K562 (cell line): ENCODE results near the gene ZDHHC12. TPM values are rescaled to one million over a fixed set of nuclear protein-coding genes. Genes with fewer than 3 reads are reported as not detected.

ENCODE experiments used
- CBFB ChIP-seq: sonication (generic); formaldehyde crosslinking; IDR thresholded peaks from 2 replicates; pipeline ENCODE4 v1.4.0; 2020; ENCODE audit warnings: mild to moderate bottlenecking, missing genetic modification reagents
- FOXK2 ChIP-seq, 2 experiments: fragments of 450-650 bp; IDR thresholded peaks in 1 of 2; conservative IDR thresholded peaks in 1 of 2; 2 replicates each; pipeline ENCODE4 v1.6.1; 2016; ENCODE audit warnings: low read depth in 2 of 2, mild to moderate bottlenecking in 1 of 2
- KLF1 ChIP-seq: fragments of 450-650 bp; IDR thresholded peaks from 2 replicates; pipeline ENCODE4 v1.6.1; 2016; ENCODE audit warnings: missing genetic modification characterization, missing compliant biosample characterization
- MYNN ChIP-seq, 2 experiments: sonication (generic); formaldehyde crosslinking in 1 of 2; IDR thresholded peaks; 2 replicates each; pipeline versions ENCODE4 v1.5.0 to v1.6.1; 2016 to 2020; ENCODE audit warnings: antibody characterized with exemption in 1 of 2, missing genetic modification reagents in 1 of 2
- NBN ChIP-seq: fragments of 450-650 bp; IDR thresholded peaks from 2 replicates; pipeline ENCODE4 v1.6.1; 2016; ENCODE audit warnings: low read depth, mild to moderate bottlenecking
- PHF20 ChIP-seq: fragments of 450-650 bp; IDR thresholded peaks from 2 replicates; pipeline ENCODE4 v1.6.1; 2018; ENCODE audit not compliant: partially characterized antibody
- RCOR1 ChIP-seq, 2 experiments: IDR thresholded peaks; 2 replicates each; pipeline ENCODE4 v1.6.1; 2012; ENCODE audit warnings: low read depth in 2 of 2, low read length in 2 of 2, borderline replicate concordance in 1 of 2, improper control_type of control experiment in 1 of 2
- TAF7 ChIP-seq: fragments of 450-650 bp; IDR thresholded peaks from 2 replicates; pipeline ENCODE4 v1.6.1; 2016; ENCODE audit warnings: missing genetic modification characterization, missing compliant biosample characterization
- TEAD1 ChIP-seq, 2 experiments: fragments of 450-650 bp in 1 of 2; sonication (generic) in 1 of 2; formaldehyde crosslinking; IDR thresholded peaks; 2 replicates each; pipeline versions ENCODE4 v1.4.0 to v1.8.0; 2020 to 2022; ENCODE audit warnings: mild to moderate bottlenecking in 2 of 2, missing genetic modification reagents in 1 of 2
- ZBTB8A ChIP-seq: fragments of 450-650 bp; IDR thresholded peaks from 2 replicates; pipeline ENCODE4 v1.6.1; 2018; ENCODE audit warnings: mild to moderate bottlenecking, moderate library complexity; ENCODE audit not compliant: partially characterized antibody
- ZNF766 ChIP-seq: fragments of 200-800 bp; sonication (Bioruptor generic); conservative IDR thresholded peaks from 2 replicates; pipeline ENCODE4 v1.6.1; 2016; ENCODE audit warnings: missing genetic modification characterization, missing compliant biosample characterization
- ZSCAN32 ChIP-seq: fragments of 450-650 bp; formaldehyde crosslinking; IDR thresholded peaks from 2 replicates; pipeline ENCODE4 v1.4.0; 2020; ENCODE audit warnings: mild to moderate bottlenecking, moderate library complexity
- polyA plus RNA-seq, 8 experiments: library from polyadenylated mRNA; depleted of rRNA in 4 of 8; stranded (reverse) in 5 of 8; unstranded in 3 of 8; fragments of >200 nt; fragmentation: Nextera tagmentation in 2 of 8; fragmentation: Illumina TruSeq in 1 of 8; extraction: Ambion mirVana in 2 of 8; extraction: Trizol in 1 of 8; gene quantifications; 2 replicates each; pipeline versions ENCODE4 v1.2.1 to v1.2.3, GENCODE V29; 2011 to 2014; ENCODE audit warnings: inconsistent platforms in 1 of 8, missing spikeins in 1 of 8
- total RNA-seq, 7 experiments: library from RNA; depleted of rRNA in 6 of 7; stranded (reverse); fragments of >200 nt in 6 of 7; fragmentation: Illumina TruSeq in 2 of 7; extraction: Trizol in 2 of 7; gene quantifications; 2 replicates each; pipeline versions ENCODE4 v1.2.1 to v1.2.3, GENCODE V29; 2011 to 2021; ENCODE audit warnings: low replicate concordance in 1 of 7
- TF ChIP-seq, protein P1 (sequence below): sonication (generic); formaldehyde crosslinking; IDR thresholded peaks from 2 replicates; pipeline ENCODE4 v1.8.0; 2022; ENCODE audit warnings: missing genetic modification reagents, mild to moderate bottlenecking, borderline replicate concordance
- TF ChIP-seq, protein P2 (sequence below), 3 experiments: IDR thresholded peaks in 2 of 3; conservative IDR thresholded peaks in 1 of 3; 2 replicates each; pipeline ENCODE4 v1.5.1; 2011 to 2012; ENCODE audit warnings: low read length in 3 of 3, mild to moderate bottlenecking in 3 of 3, control low read depth in 2 of 3, improper control_type of control experiment in 1 of 3, inconsistent platforms in 1 of 3, low read depth in 1 of 3, mixed read lengths in 1 of 3, moderate library complexity in 1 of 3; ENCODE audit not compliant: insufficient read depth in 2 of 3
- TF ChIP-seq, protein P3 (sequence below): fragments of 250-450 bp; sonication (Bioruptor Pico); IDR thresholded peaks from 2 replicates; pipeline ENCODE4 v1.4.0; 2020
- TF ChIP-seq, protein P4 (sequence below): fragments of 200-800 bp; sonication (Bioruptor generic); IDR thresholded peaks from 2 replicates; pipeline ENCODE4 v1.6.1; 2016; ENCODE audit warnings: missing genetic modification characterization, missing compliant biosample characterization
- TF ChIP-seq, protein P5 (sequence below): fragments of 250-450 bp; sonication (Bioruptor Pico); IDR thresholded peaks from 2 replicates; pipeline ENCODE4 v1.5.1; 2021; ENCODE audit warnings: mild to moderate bottlenecking

ZDHHC12 gene
- total and polyA plus RNA-seq, 9 of the 15 experiments (the other 6 are each of a cell fraction or from before 2014, with no cell fraction given) = 0.21 to 38.0 (median 13.8) TPM

DNA sequence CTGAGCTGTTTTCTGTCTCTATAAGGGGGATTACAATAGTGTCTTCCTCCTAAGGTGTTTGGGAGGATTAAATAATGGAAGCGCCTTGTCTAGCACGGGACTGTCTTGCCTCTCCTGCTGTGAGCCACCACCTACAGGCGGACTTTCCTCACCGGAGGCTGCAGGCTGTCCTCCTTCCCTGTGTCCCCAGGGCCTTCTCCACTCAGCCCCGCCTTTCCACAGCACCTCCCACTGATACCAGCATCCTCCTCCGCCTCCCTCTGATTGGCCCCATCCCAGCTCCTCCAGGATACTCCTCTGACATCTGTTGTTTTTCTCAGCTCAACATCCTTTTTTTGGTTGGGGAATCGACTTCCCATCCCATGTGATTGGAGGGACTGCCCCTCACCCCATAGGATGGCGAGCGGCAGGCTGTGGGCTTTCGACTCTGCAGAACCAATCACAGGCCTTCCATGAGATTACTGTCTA, 851 bp upstream of the ZDHHC12 start (continued):
- TF ChIP-seq TAF7 (tag) = no peak
- TF ChIP-seq CBFB (CRISPR knock-in tag) = no peak
- peak; percentile 54 to 95; a peak in 3 of 4 replicates for TF ChIP-seq RCOR1 (IDR thresholded peaks at IDR 0.05; ENCODE audit: borderline replicate concordance in 1 of 2, low read depth in 2 of 2, low read length in 2 of 2)
- 0 out of 2 replicates have a peak, but pooled peaks have one; percentile 44 for TF ChIP-seq NBN
- TF ChIP-seq TEAD1 (CRISPR knock-in tag; IDR thresholded peaks at IDR 0.05) = no peak
- TF ChIP-seq ZBTB8A = no peak
- TF ChIP-seq ZNF766 = no peak
- TF ChIP-seq FOXK2 (conservative IDR thresholded peaks at IDR 0.05 in 1 of 2, IDR thresholded peaks at IDR 0.05 in 1 of 2; ENCODE audit: low read depth in 2 of 2) = peak; percentile 11 to 18; a peak in 1 of 4 replicates
- TF ChIP-seq, protein P1, sequence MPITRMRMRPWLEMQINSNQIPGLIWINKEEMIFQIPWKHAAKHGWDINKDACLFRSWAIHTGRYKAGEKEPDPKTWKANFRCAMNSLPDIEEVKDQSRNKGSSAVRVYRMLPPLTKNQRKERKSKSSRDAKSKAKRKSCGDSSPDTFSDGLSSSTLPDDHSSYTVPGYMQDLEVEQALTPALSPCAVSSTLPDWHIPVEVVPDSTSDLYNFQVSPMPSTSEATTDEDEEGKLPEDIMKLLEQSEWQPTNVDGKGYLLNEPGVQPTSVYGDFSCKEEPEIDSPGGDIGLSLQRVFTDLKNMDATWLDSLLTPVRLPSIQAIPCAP (CRISPR knock-in tag) = no peak
- TF ChIP-seq, protein P2, sequence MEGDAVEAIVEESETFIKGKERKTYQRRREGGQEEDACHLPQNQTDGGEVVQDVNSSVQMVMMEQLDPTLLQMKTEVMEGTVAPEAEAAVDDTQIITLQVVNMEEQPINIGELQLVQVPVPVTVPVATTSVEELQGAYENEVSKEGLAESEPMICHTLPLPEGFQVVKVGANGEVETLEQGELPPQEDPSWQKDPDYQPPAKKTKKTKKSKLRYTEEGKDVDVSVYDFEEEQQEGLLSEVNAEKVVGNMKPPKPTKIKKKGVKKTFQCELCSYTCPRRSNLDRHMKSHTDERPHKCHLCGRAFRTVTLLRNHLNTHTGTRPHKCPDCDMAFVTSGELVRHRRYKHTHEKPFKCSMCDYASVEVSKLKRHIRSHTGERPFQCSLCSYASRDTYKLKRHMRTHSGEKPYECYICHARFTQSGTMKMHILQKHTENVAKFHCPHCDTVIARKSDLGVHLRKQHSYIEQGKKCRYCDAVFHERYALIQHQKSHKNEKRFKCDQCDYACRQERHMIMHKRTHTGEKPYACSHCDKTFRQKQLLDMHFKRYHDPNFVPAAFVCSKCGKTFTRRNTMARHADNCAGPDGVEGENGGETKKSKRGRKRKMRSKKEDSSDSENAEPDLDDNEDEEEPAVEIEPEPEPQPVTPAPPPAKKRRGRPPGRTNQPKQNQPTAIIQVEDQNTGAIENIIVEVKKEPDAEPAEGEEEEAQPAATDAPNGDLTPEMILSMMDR (IDR thresholded peaks at IDR 0.05 in 2 of 3, conservative IDR thresholded peaks at IDR 0.05 in 1 of 3; ENCODE audit: insufficient read depth in 2 of 3, low read depth in 1 of 3, low read length in 3 of 3) = 0 out of 6 replicates have a peak, but pooled peaks of 1 of the 3 experiments have one; percentile 36
- no peak for TF ChIP-seq MYNN (IDR thresholded peaks at IDR 0.05)
- TF ChIP-seq MYNN (CRISPR knock-in tag; IDR thresholded peaks at IDR 0.05) = no peak
- TF ChIP-seq ZSCAN32 (CRISPR knock-in tag) = no peak
- no peak for TF ChIP-seq KLF1 (tag)
- TF ChIP-seq, protein P3, sequence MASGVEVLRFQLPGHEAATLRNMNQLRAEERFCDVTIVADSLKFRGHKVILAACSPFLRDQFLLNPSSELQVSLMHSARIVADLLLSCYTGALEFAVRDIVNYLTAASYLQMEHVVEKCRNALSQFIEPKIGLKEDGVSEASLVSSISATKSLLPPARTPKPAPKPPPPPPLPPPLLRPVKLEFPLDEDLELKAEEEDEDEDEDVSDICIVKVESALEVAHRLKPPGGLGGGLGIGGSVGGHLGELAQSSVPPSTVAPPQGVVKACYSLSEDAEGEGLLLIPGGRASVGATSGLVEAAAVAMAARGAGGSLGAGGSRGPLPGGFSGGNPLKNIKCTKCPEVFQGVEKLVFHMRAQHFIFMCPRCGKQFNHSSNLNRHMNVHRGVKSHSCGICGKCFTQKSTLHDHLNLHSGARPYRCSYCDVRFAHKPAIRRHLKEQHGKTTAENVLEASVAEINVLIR = no peak
- no peak for TF ChIP-seq PHF20
- TF ChIP-seq, protein P4, sequence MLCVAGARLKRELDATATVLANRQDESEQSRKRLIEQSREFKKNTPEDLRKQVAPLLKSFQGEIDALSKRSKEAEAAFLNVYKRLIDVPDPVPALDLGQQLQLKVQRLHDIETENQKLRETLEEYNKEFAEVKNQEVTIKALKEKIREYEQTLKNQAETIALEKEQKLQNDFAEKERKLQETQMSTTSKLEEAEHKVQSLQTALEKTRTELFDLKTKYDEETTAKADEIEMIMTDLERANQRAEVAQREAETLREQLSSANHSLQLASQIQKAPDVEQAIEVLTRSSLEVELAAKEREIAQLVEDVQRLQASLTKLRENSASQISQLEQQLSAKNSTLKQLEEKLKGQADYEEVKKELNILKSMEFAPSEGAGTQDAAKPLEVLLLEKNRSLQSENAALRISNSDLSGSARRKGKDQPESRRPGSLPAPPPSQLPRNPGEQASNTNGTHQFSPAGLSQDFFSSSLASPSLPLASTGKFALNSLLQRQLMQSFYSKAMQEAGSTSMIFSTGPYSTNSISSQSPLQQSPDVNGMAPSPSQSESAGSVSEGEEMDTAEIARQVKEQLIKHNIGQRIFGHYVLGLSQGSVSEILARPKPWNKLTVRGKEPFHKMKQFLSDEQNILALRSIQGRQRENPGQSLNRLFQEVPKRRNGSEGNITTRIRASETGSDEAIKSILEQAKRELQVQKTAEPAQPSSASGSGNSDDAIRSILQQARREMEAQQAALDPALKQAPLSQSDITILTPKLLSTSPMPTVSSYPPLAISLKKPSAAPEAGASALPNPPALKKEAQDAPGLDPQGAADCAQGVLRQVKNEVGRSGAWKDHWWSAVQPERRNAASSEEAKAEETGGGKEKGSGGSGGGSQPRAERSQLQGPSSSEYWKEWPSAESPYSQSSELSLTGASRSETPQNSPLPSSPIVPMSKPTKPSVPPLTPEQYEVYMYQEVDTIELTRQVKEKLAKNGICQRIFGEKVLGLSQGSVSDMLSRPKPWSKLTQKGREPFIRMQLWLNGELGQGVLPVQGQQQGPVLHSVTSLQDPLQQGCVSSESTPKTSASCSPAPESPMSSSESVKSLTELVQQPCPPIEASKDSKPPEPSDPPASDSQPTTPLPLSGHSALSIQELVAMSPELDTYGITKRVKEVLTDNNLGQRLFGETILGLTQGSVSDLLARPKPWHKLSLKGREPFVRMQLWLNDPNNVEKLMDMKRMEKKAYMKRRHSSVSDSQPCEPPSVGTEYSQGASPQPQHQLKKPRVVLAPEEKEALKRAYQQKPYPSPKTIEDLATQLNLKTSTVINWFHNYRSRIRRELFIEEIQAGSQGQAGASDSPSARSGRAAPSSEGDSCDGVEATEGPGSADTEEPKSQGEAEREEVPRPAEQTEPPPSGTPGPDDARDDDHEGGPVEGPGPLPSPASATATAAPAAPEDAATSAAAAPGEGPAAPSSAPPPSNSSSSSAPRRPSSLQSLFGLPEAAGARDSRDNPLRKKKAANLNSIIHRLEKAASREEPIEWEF (CRISPR knock-in tag) = no peak
- TF ChIP-seq, protein P5, sequence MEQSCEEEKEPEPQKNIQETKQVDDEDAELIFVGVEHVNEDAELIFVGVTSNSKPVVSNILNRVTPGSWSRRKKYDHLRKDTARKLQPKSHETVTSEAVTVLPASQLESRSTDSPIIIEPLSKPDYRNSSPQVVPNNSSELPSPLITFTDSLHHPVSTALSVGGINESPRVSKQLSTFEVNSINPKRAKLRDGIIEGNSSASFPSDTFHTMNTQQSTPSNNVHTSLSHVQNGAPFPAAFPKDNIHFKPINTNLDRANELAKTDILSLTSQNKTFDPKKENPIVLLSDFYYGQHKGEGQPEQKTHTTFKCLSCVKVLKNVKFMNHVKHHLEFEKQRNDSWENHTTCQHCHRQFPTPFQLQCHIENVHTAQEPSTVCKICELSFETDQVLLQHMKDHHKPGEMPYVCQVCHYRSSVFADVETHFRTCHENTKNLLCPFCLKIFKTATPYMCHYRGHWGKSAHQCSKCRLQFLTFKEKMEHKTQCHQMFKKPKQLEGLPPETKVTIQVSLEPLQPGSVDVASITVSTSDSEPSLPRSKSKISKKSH (CRISPR knock-in tag) = no peak
